ENCODE results near the gene RBPJL. TPM values are rescaled to one million over a fixed set of nuclear protein-coding genes. Genes with fewer than 3 reads are reported as not detected.

RBPJL gene
- total and polyA plus RNA-seq, 4 experiments from 2014 or later, result not detected

- POLR2A ChIA-PET (ENCODE audit: partially characterized antibody), result interaction anchor here (0.6 to 1.8 kb wide), 3 partner anchors 9 to 20 kb away, joined by 3 to 6 read pairs (median 4); partner anchors contain the start of gene SYS1
- no peak overlapping the region for H3K4me3 ChIP-seq (ENCODE audit: low read length in 2 of 2)
- peaks cover 28% of the 10 kb centered on the region for H3K4me1 ChIP-seq (ENCODE audit: insufficient read depth, low read length)
- no peak for DNase-seq
- CTCF ChIA-PET (ENCODE audit: partially characterized antibody), result interaction anchor here (1.3 to 12.6 kb wide), 5 partner anchors 9 to 83 kb away, joined by 4 to 184 read pairs (median 7); partner anchors contain the start of gene SYS1
- H3K27me3 Mint-ChIP-seq, result no peaks in the 10 kb centered on the region
- intact Hi-C loops (cut with micrococcal nuclease), result no loop called here
- peak overlapping the region in 5 of 7 donors; percentile 16 to 63 (median 58) for H3K27ac Mint-ChIP-seq
- no peaks in the 10 kb centered on the region for H3K36me3 Mint-ChIP-seq
- H3K27ac ChIP-seq (ENCODE audit: low read depth, low read length), result no peak overlapping the region
- peaks cover 13 to 53% (median 32%) of the 10 kb centered on the region in 4 donors for H3K4me1 Mint-ChIP-seq
- no peaks in the 10 kb centered on the region for H3K9me3 Mint-ChIP-seq
- no peaks in the 10 kb centered on the region for H3K27me3 ChIP-seq (ENCODE audit: insufficient read depth, low read length)
- H3K9me3 ChIP-seq (ENCODE audit: control insufficient read depth in 1 of 2, low read length in 2 of 2), result no peaks in the 10 kb centered on the region
- H3K36me3 ChIP-seq (ENCODE audit: insufficient read depth, low read length), result no peaks in the 10 kb centered on the region
- H3K4me3 Mint-ChIP-seq, result no peak overlapping the region
Measured at GRCh38 chr20:45353746-45354145, 47.1 kb downstream of the RBPJL start.

GRCh38 chr20:45354423-45355208, 48.0 kb downstream of the RBPJL start:
- Mint-ChIP-seq H3K4me3 (peak overlapping the region in 1 of 8 donors; percentile 61), H3K27ac (peak overlapping the region in 5 of 7 donors; percentile 14 to 73 (median 63)), H3K9me3 (no peaks in the 10 kb centered on the region), H3K27me3 (no peaks in the 10 kb centered on the region), H3K4me1 (peaks cover 13 to 54% (median 33%) of the 10 kb centered on the region in 4 donors), H3K36me3 (no peaks in the 10 kb centered on the region)
- no peaks in the 10 kb centered on the region for H3K9me3 ChIP-seq (ENCODE audit: control insufficient read depth in 1 of 2, low read length in 2 of 2)
- DNase-seq, result no peak
- no peaks in the 10 kb centered on the region for H3K27me3 ChIP-seq (ENCODE audit: insufficient read depth, low read length)
- H3K36me3 ChIP-seq (ENCODE audit: insufficient read depth, low read length), result no peaks in the 10 kb centered on the region
- H3K4me3 ChIP-seq (ENCODE audit: low read length in 2 of 2), result no peak overlapping the region
- ChIA-PET CTCF (ENCODE audit: partially characterized antibody) (interaction anchor here (0.7 to 12.6 kb wide), 11 partner anchors 8 to 95 kb away, joined by 3 to 184 read pairs (median 5); partner anchors contain the start of gene SYS1), POLR2A (ENCODE audit: partially characterized antibody) (interaction anchor here (0.5 to 1.3 kb wide), 3 partner anchors 8 to 411 kb away, joined by 3 to 6 read pairs (median 3); partner anchors contain the start of gene SYS1)
- intact Hi-C loops (cut with micrococcal nuclease), result no loop called here
- H3K4me1 ChIP-seq (ENCODE audit: insufficient read depth, low read length), result peaks cover 28% of the 10 kb centered on the region
- no peak overlapping the region for H3K27ac ChIP-seq (ENCODE audit: low read depth, low read length)

- Histone ChIP-seq H3K4me1 (ENCODE audit: insufficient read depth, low read length) (peaks cover 28% of the 10 kb centered on the region), H3K36me3 (ENCODE audit: insufficient read depth, low read length) (no peaks in the 10 kb centered on the region), H3K9me3 (ENCODE audit: control insufficient read depth in 1 of 2, low read length in 2 of 2) (no peaks in the 10 kb centered on the region), H3K27me3 (ENCODE audit: insufficient read depth, low read length) (no peaks in the 10 kb centered on the region), H3K27ac (ENCODE audit: low read depth, low read length) (peak overlapping the region; percentile 27), H3K4me3 (ENCODE audit: low read length in 2 of 2) (no peak overlapping the region)
- H3K9me3 Mint-ChIP-seq, result no peaks in the 10 kb centered on the region
- no peaks in the 10 kb centered on the region for H3K36me3 Mint-ChIP-seq
- DNase-seq, result no peak
- H3K27ac Mint-ChIP-seq, result peak overlapping the region in 6 of 7 donors; percentile 54 to 77 (median 72)
- no peaks in the 10 kb centered on the region for H3K27me3 Mint-ChIP-seq
- ChIA-PET CTCF (ENCODE audit: partially characterized antibody) (interaction anchor here (0.7 to 12.6 kb wide), 7 partner anchors 11 to 94 kb away, joined by 3 to 184 read pairs (median 5); no protein-coding TSS in a partner anchor), POLR2A (ENCODE audit: partially characterized antibody) (interaction anchor here (0.5 to 2.8 kb wide), 3 partner anchors 7 to 410 kb away, joined by 3 to 9 read pairs (median 6); partner anchors contain the start of genes SDC4 and SYS1)
- peaks cover 13 to 54% (median 33%) of the 10 kb centered on the region in 4 donors for H3K4me1 Mint-ChIP-seq
- H3K4me3 Mint-ChIP-seq, result peak overlapping the region in 3 of 8 donors; percentile 10 to 61 (median 57)
- intact Hi-C loops (cut with micrococcal nuclease), result no loop called here
Measured at GRCh38 chr20:45355209-45356084, 48.8 kb downstream of the RBPJL start.

GRCh38 chr20:45358282-45359068, 51.8 kb downstream of the RBPJL start:
- H3K4me3 ChIP-seq (ENCODE audit: low read length in 2 of 2), result no peak overlapping the region
- peaks cover 17 to 59% (median 42%) of the 10 kb centered on the region in 4 donors for H3K4me1 Mint-ChIP-seq
- H3K9me3 ChIP-seq (ENCODE audit: control insufficient read depth in 1 of 2, low read length in 2 of 2), result no peaks in the 10 kb centered on the region
- no peaks in the 10 kb centered on the region for H3K9me3 Mint-ChIP-seq
- DNase-seq, result no peak
- peaks cover 0 to 6% of the 10 kb centered on the region in 2 donors for H3K36me3 Mint-ChIP-seq
- no peak overlapping the region for H3K27ac ChIP-seq (ENCODE audit: low read depth, low read length)
- POLR2A ChIA-PET (ENCODE audit: partially characterized antibody), result interaction anchor here (0.6 to 2.8 kb wide), 6 partner anchors 10 to 458 kb away, joined by 3 to 9 read pairs (median 5); partner anchors contain the start of genes PIGT and SDC4
- H3K4me3 Mint-ChIP-seq, result no peak overlapping the region
- CTCF ChIA-PET (ENCODE audit: partially characterized antibody), result interaction anchor here (1.3 to 20.6 kb wide), 7 partner anchors 12 to 413 kb away, joined by 3 to 543 read pairs (median 16); no protein-coding TSS in a partner anchor
- intact Hi-C loops (cut with micrococcal nuclease), result no loop called here
- no peaks in the 10 kb centered on the region for H3K27me3 ChIP-seq (ENCODE audit: insufficient read depth, low read length)
- H3K36me3 ChIP-seq (ENCODE audit: insufficient read depth, low read length), result no peaks in the 10 kb centered on the region
- peak overlapping the region in 2 of 7 donors; percentile 29 to 37 for H3K27ac Mint-ChIP-seq
- H3K4me1 ChIP-seq (ENCODE audit: insufficient read depth, low read length), result peaks cover 31% of the 10 kb centered on the region
- no peaks in the 10 kb centered on the region for H3K27me3 Mint-ChIP-seq

GRCh38 chr20:45359069-45359405, 52.4 kb downstream of the RBPJL start:
- intact Hi-C loops (cut with micrococcal nuclease), result no loop called here
- Histone ChIP-seq H3K36me3 (ENCODE audit: insufficient read depth, low read length) (no peaks in the 10 kb centered on the region), H3K27me3 (ENCODE audit: insufficient read depth, low read length) (no peaks in the 10 kb centered on the region), H3K4me1 (ENCODE audit: insufficient read depth, low read length) (peaks cover 36% of the 10 kb centered on the region), H3K9me3 (ENCODE audit: control insufficient read depth in 1 of 2, low read length in 2 of 2) (no peaks in the 10 kb centered on the region), H3K4me3 (ENCODE audit: low read length in 2 of 2) (no peak overlapping the region), H3K27ac (ENCODE audit: low read depth, low read length) (no peak overlapping the region)
- H3K36me3 Mint-ChIP-seq, result peaks cover 0 to 12% of the 10 kb centered on the region in 2 donors
- no peak overlapping the region for H3K4me3 Mint-ChIP-seq
- H3K27me3 Mint-ChIP-seq, result no peaks in the 10 kb centered on the region
- H3K4me1 Mint-ChIP-seq, result peaks cover 21 to 59% (median 45%) of the 10 kb centered on the region in 4 donors
- H3K27ac Mint-ChIP-seq, result peak overlapping the region in 1 of 7 donors; percentile 59
- DNase-seq, result no peak
- CTCF ChIA-PET (ENCODE audit: partially characterized antibody), result interaction anchor here (1.3 to 20.6 kb wide), 6 partner anchors 12 to 412 kb away, joined by 3 to 543 read pairs (median 47); no protein-coding TSS in a partner anchor
- POLR2A ChIA-PET (ENCODE audit: partially characterized antibody), result interaction anchor here (0.8 to 1.6 kb wide), 3 partner anchors 10 to 78 kb away, joined by 4 read pairs; partner anchors contain the start of gene SDC4
- H3K9me3 Mint-ChIP-seq, result no peaks in the 10 kb centered on the region

- H3K27ac Mint-ChIP-seq, result peak overlapping the region in 1 of 7 donors; percentile 59
- H3K9me3 ChIP-seq (ENCODE audit: control insufficient read depth in 1 of 2, low read length in 2 of 2), result no peaks in the 10 kb centered on the region
- DNase-seq, result no peak
- POLR2A ChIA-PET (ENCODE audit: partially characterized antibody), result interaction anchor here (0.8 to 1.6 kb wide), 3 partner anchors 11 to 77 kb away, joined by 4 read pairs; partner anchors contain the start of gene SDC4
- H3K36me3 Mint-ChIP-seq, result peaks cover 0 to 13% of the 10 kb centered on the region in 2 donors
- intact Hi-C loops (cut with micrococcal nuclease), result loop anchor here (5.0 kb wide), 1 partner anchor 392 kb away; the partner anchor contains the start of gene STK4
- no peaks in the 10 kb centered on the region for H3K36me3 ChIP-seq (ENCODE audit: insufficient read depth, low read length)
- no peak overlapping the region for H3K4me3 ChIP-seq (ENCODE audit: low read length in 2 of 2)
- H3K27me3 Mint-ChIP-seq, result no peaks in the 10 kb centered on the region
- no peaks in the 10 kb centered on the region for H3K9me3 Mint-ChIP-seq
- no peak overlapping the region for H3K4me3 Mint-ChIP-seq
- peaks cover 40% of the 10 kb centered on the region for H3K4me1 ChIP-seq (ENCODE audit: insufficient read depth, low read length)
- H3K4me1 Mint-ChIP-seq, result peaks cover 23 to 57% (median 44%) of the 10 kb centered on the region in 4 donors
- H3K27ac ChIP-seq (ENCODE audit: low read depth, low read length), result no peak overlapping the region
- CTCF ChIA-PET (ENCODE audit: partially characterized antibody), result interaction anchor here (0.8 to 20.6 kb wide), 9 partner anchors 11 to 440 kb away, joined by 3 to 543 read pairs (median 12); partner anchors contain the start of genes DBNDD2 and SDC4
- no peaks in the 10 kb centered on the region for H3K27me3 ChIP-seq (ENCODE audit: insufficient read depth, low read length)
Measured at GRCh38 chr20:45359406-45360148, 52.9 kb downstream of the RBPJL start.

All from CD4-positive, alpha-beta memory T cell (primary cell).